B cell (primary cell): Measurements from ENCODE around the gene CDC42EP4. TPM values are rescaled to one million over a fixed set of nuclear protein-coding genes. Genes with fewer than 3 reads are reported as not detected.

ENCODE experiments used
- ATAC-seq: fragments of 200-7000 bp; cut with Tn5 transposase; one replicate; pipeline ENCODE4 v1.10.0; 2021; ENCODE audit warnings: low read depth, mild to moderate bottlenecking, moderate number of reproducible peaks, moderate library complexity
- CTCF ChIA-PET: fragments of 350-600 bp; sonication (Branson Sonifier 250); formaldehyde crosslinking; loops from one replicate; lab custom pipeline; 2021; ENCODE audit warnings: antibody characterized with exemption, inconsistent platforms; lab: Charles Lee
- POLR2A ChIA-PET: fragments of 350-600 bp; sonication (Branson Sonifier 250); formaldehyde crosslinking; loops from one replicate; lab custom pipeline; 2021; ENCODE audit warnings: antibody characterized with exemption; lab: Charles Lee
- DNase-seq: peaks from one replicate; pipeline ENCODE4 v3.0.0; 2013
- H2AFZ ChIP-seq: 2 replicates; pipeline ENCODE4 v1.6.1; 2012; ENCODE audit warnings: mild to moderate bottlenecking, low read depth, low read length; ENCODE audit not compliant: insufficient read depth, poor library complexity, severe bottlenecking
- H3K27ac ChIP-seq, 2 donors: 1 replicate in 1 of 2; 2 replicates in 1 of 2; pipeline ENCODE4 v1.5.1; 2012 to 2013; ENCODE audit warnings: low read length in 2 of 2, mild to moderate bottlenecking in 2 of 2, moderate library complexity in 1 of 2
- H3K27me3 ChIP-seq, 4 experiments: fragments of 200-600 bp in 1 of 4; sonication (generic) in 1 of 4; replicated peaks in 1 of 4; 1 replicate in 2 of 4; 2 replicates in 2 of 4; pipeline versions ENCODE4 v1.6.1 to v1.7.0; 2013 to 2016; ENCODE audit warnings: low read length in 3 of 4, mild to moderate bottlenecking in 2 of 4, mixed read lengths in 1 of 4, moderate library complexity in 1 of 4; ENCODE audit not compliant: insufficient read depth in 4 of 4, control insufficient read depth in 3 of 4; ENCODE audit errors: control extremely low read depth in 1 of 4
- H3K36me3 ChIP-seq, 2 experiments: replicated peaks in 1 of 2; 1 replicate in 1 of 2; 2 replicates in 1 of 2; pipeline versions ENCODE4 v1.6.1 to v1.7.1; 2013; ENCODE audit warnings: low read length in 1 of 2; ENCODE audit not compliant: insufficient read depth in 2 of 2, control insufficient read depth in 1 of 2; ENCODE audit errors: control extremely low read depth in 1 of 2, extremely low read depth in 1 of 2
- H3K4me1 ChIP-seq, 2 donors: fragments of 200-600 bp in 1 of 2; sonication (generic) in 1 of 2; 1 replicate in 1 of 2; 2 replicates in 1 of 2; pipeline versions ENCODE4 v1.5.1 to v1.6.1; 2013 to 2017; ENCODE audit warnings: low read length in 2 of 2; ENCODE audit not compliant: control insufficient read depth in 2 of 2, insufficient read depth in 2 of 2
- H3K4me2 ChIP-seq: replicated peaks from 2 replicates; pipeline ENCODE3; 2012; ENCODE audit warnings: mild to moderate bottlenecking, low read depth, low read length; ENCODE audit not compliant: poor library complexity, severe bottlenecking
- H3K4me3 ChIP-seq, 5 experiments: fragments of 200-600 bp in 1 of 5; sonication (generic) in 1 of 5; 1 replicate in 3 of 5; 2 replicates in 2 of 5; pipeline versions ENCODE4 v1.5.1 to v1.7.0; 2011 to 2016; ENCODE audit warnings: low read length in 4 of 5, mild to moderate bottlenecking in 4 of 5, low read depth in 2 of 5, control low read depth in 1 of 5, moderate library complexity in 1 of 5; ENCODE audit not compliant: insufficient read depth in 1 of 5; ENCODE audit errors: control extremely low read depth in 1 of 5, extremely low read depth in 1 of 5
- H3K79me2 ChIP-seq: fragments of 200-600 bp; sonication (generic); one replicate; pipeline ENCODE4 v1.6.0; 2016; ENCODE audit warnings: low read length; ENCODE audit not compliant: control insufficient read depth, insufficient read depth
- H3K9ac ChIP-seq: fragments of 200-600 bp; sonication (generic); 2 replicates; pipeline ENCODE4 v1.6.1; 2017; ENCODE audit warnings: mild to moderate bottlenecking, low read length, moderate library complexity
- H3K9me3 ChIP-seq, 3 donors: one replicate each; pipeline versions ENCODE4 v1.6.1 to v1.7.1; 2013; ENCODE audit warnings: low read length in 2 of 3; ENCODE audit not compliant: control insufficient read depth in 2 of 3, insufficient read depth in 1 of 3; ENCODE audit errors: control extremely low read depth in 1 of 3
- H4K20me1 ChIP-seq: 2 replicates; pipeline ENCODE4 v1.6.0; 2012; ENCODE audit warnings: mild to moderate bottlenecking, low read length; ENCODE audit not compliant: insufficient read depth, control insufficient read depth, poor library complexity, severe bottlenecking
- H3K27ac Mint-ChIP-seq: one replicate; pipeline ENCODE4 v1.8.0; 2021; ENCODE audit warnings: mixed read lengths
- H3K27me3 Mint-ChIP-seq: one replicate; pipeline ENCODE4 v1.8.0; 2021; ENCODE audit warnings: mixed read lengths
- H3K4me1 Mint-ChIP-seq: one replicate; pipeline ENCODE4 v1.8.0; 2021; ENCODE audit warnings: mixed read lengths
- H3K4me3 Mint-ChIP-seq: one replicate; pipeline ENCODE4 v1.8.0; 2021; ENCODE audit warnings: mixed read lengths
- H3K9me3 Mint-ChIP-seq: one replicate; pipeline ENCODE4 v1.8.0; 2022; ENCODE audit warnings: mixed read lengths; ENCODE audit not compliant: insufficient read depth
- CTCF ChIP-seq: fragments of 200-600 bp; IDR thresholded peaks from one replicate; pipeline ENCODE4 v1.8.0; 2022; ENCODE audit warnings: antibody characterized with exemption, mild to moderate bottlenecking
- EZH2 ChIP-seq: IDR thresholded peaks from 2 replicates; pipeline ENCODE4 v1.6.1; 2012; ENCODE audit warnings: borderline replicate concordance, low read depth, mild to moderate bottlenecking, moderate library complexity, low read length; ENCODE audit not compliant: insufficient read depth, poor library complexity, severe bottlenecking
- WGBS: methylation state at CpG from one replicate; pipeline ENCODE4 v1.1.5; 2013; ENCODE audit warnings: missing lambda C conversion rate; ENCODE audit not compliant: insufficient coverage; 5-methylcytosine and 5-hydroxymethylcytosine counted together
- intact Hi-C: fragments of 100-400 bp; cut with micrococcal nuclease; formaldehyde crosslinking; loops from one replicate; pipeline ENCODE4 v1.10.0; 2022
- polyA plus RNA-seq: library from polyadenylated mRNA; depleted of rRNA; stranded (reverse); fragments of >200 nt; gene quantifications from 2 replicates; pipeline ENCODE4 v1.2.3, GENCODE V29; 2012
- total RNA-seq, 2 donors: library from RNA; stranded (reverse); fragments of 120-200 nt in 1 of 2; gene quantifications; 1 replicate in 1 of 2; 2 replicates in 1 of 2; pipeline versions ENCODE4 v1.2.3 to v1.2.4, GENCODE V29; 2013 to 2022

The CDC42EP4 gene
- total and polyA plus RNA-seq, 2 donors (not counting 1 experiment from before 2014, with no cell fraction given) = 0.79 to 2.0 TPM

- POLR2A ChIA-PET = interaction anchor here (0.8 kb wide), 1 partner anchor 30 kb away, joined by 3 read pairs; no protein-coding TSS in a partner anchor
- 82% methylated on average over 17 of the region's 19 CpGs for WGBS
- peaks cover 0 to 7% of the 10 kb centered on the region in 2 experiments for H3K36me3 ChIP-seq
- no peaks in the 10 kb centered on the region for H3K79me2 ChIP-seq
- Mint-ChIP-seq H3K27me3 (no peaks in the 10 kb centered on the region), H3K4me1 (no peaks in the 10 kb centered on the region), H3K4me3 (no peak overlapping the region), H3K27ac (no peak overlapping the region), H3K9me3 (no peaks in the 10 kb centered on the region)
- intact Hi-C loops = no loop called here
- CTCF ChIA-PET = no interaction called here
- no peak for TF ChIP-seq CTCF
- TF ChIP-seq EZH2 = no peak
- no peak overlapping the region for H3K9ac ChIP-seq
- DNase-seq (no peak), ATAC-seq (no peak)
- no peak overlapping the region for H2AFZ ChIP-seq
- H4K20me1 ChIP-seq = no peaks in the 10 kb centered on the region
- H3K27ac ChIP-seq = no peak overlapping the region
- no peaks in the 10 kb centered on the region for H3K9me3 ChIP-seq
- H3K4me2 ChIP-seq = no peak overlapping the region
- no peak overlapping the region for H3K4me3 ChIP-seq
- H3K27me3 ChIP-seq = peaks cover 0 to 2% (median 0%) of the 10 kb centered on the region in 4 experiments
- no peaks in the 10 kb centered on the region for H3K4me1 ChIP-seq
Observed at GRCh38 chr17:73348018-73348828, 36.4 kb upstream of the CDC42EP4 start.

GRCh38 chr17:73347351-73347750, 35.5 kb upstream of the CDC42EP4 start:
- no peak overlapping the region for H3K27ac Mint-ChIP-seq
- peaks cover 0 to 4% (median 0%) of the 10 kb centered on the region in 4 experiments for H3K27me3 ChIP-seq
- ATAC-seq = no peak
- H3K9me3 Mint-ChIP-seq = no peaks in the 10 kb centered on the region
- no peak overlapping the region for H3K27ac ChIP-seq
- no peak overlapping the region for H3K4me3 ChIP-seq
- H3K27me3 Mint-ChIP-seq = no peaks in the 10 kb centered on the region
- CTCF ChIA-PET = no interaction called here
- H3K4me1 Mint-ChIP-seq = no peaks in the 10 kb centered on the region
- intact Hi-C loops = no loop called here
- POLR2A ChIA-PET = interaction anchor here (0.8 kb wide), 1 partner anchor 29 kb away, joined by 3 read pairs; no protein-coding TSS in a partner anchor
- 54% methylated on average over 2 of the region's 5 CpGs for WGBS
- no peak for TF ChIP-seq EZH2
- TF ChIP-seq CTCF = no peak
- H2AFZ ChIP-seq = no peak overlapping the region
- H3K9me3 ChIP-seq = no peaks in the 10 kb centered on the region
- peaks cover 0 to 7% of the 10 kb centered on the region in 2 experiments for H3K36me3 ChIP-seq
- H3K4me3 Mint-ChIP-seq = no peak overlapping the region
- no peaks in the 10 kb centered on the region for H3K4me1 ChIP-seq
- no peak for DNase-seq
- H3K79me2 ChIP-seq = no peaks in the 10 kb centered on the region
- no peak overlapping the region for H3K9ac ChIP-seq
- H4K20me1 ChIP-seq = no peaks in the 10 kb centered on the region
- no peak overlapping the region for H3K4me2 ChIP-seq
